ENCODE measurements around the gene KHDRBS1. TPM values are rescaled to one million over a fixed set of nuclear protein-coding genes. Genes with fewer than 3 reads are reported as not detected.

Gene KHDRBS1
- total RNA-seq, 1 experiment from 2014 or later = 86.7 TPM

DNA sequence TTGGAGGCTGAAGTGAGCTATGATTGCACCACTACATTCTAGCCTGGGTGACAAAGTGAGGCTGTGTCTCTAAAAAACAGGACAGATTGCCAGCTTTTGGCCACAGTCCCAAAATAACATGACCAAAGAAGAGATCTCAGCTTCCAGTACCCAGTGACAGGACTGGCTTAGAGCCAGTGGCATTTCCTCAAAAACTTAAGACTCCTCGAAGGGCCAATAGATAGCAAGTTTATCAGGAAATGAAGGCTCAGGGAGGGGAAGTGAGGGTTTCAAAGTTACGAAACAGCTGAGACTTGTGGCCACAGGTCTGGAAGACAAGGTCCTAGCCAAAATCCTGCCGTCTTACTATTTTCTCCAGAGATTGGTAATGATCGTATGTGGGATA lies 52.8 kb downstream of the KHDRBS1 start:
- no peaks in the 10 kb centered on the region for H3K79me2 ChIP-seq (ENCODE audit: low read length)
- TF ChIP-seq EZH2 (IDR thresholded peaks at IDR 0.05; ENCODE audit: low read length, unreplicated experiment) (no peak), EZH2phosphoT487 (IDR thresholded peaks at IDR 0.05; ENCODE audit: borderline replicate concordance, low read length) (no peak), CTCF (conservative IDR thresholded peaks at IDR 0.05; ENCODE audit: low read depth, low read length) (no peak)
- peak; percentile 94 for DNase-seq
- H2AFZ ChIP-seq (ENCODE audit: low read length) = no peak overlapping the region
- no TSS peak for BruUV-seq (replicated peaks)
- H3K4me1 ChIP-seq (ENCODE audit: insufficient read depth, low read length) = peaks cover 21% of the 10 kb centered on the region
- H3F3A ChIP-seq (ENCODE audit: low read length, unreplicated experiment) = no peaks in the 10 kb centered on the region
- CTCF ChIA-PET = no interaction called here
- no peak overlapping the region for H3K9ac ChIP-seq (ENCODE audit: low read length)
- no peaks in the 10 kb centered on the region for H3K9me3 ChIP-seq (ENCODE audit: low read length)
- no peak overlapping the region for H3K27ac ChIP-seq (ENCODE audit: low read length)
- no peaks in the 10 kb centered on the region for H3K9me2 ChIP-seq (replicated peaks; ENCODE audit: low read length)
- POLR2A ChIA-PET (ENCODE audit: unreplicated experiment) = interaction anchor here (0.6 kb wide), 1 partner anchor 46 kb away, joined by 12 read pairs; no protein-coding TSS in a partner anchor
- H3K27me3 ChIP-seq (ENCODE audit: low read length) = no peaks in the 10 kb centered on the region
- no peaks in the 10 kb centered on the region for H4K20me1 ChIP-seq (ENCODE audit: low read length)
- peak overlapping the region; percentile 9; the same call in 1 of the 2 replicates for H3K4me2 ChIP-seq (ENCODE audit: low read length)
- peak; percentile 44 for ATAC-seq
- H3K36me3 ChIP-seq (ENCODE audit: low read depth, low read length) = no peaks in the 10 kb centered on the region
- intact Hi-C loops (cut with micrococcal nuclease) = no loop called here
- no peak overlapping the region for H3K4me3 ChIP-seq (ENCODE audit: low read length)

DNA sequence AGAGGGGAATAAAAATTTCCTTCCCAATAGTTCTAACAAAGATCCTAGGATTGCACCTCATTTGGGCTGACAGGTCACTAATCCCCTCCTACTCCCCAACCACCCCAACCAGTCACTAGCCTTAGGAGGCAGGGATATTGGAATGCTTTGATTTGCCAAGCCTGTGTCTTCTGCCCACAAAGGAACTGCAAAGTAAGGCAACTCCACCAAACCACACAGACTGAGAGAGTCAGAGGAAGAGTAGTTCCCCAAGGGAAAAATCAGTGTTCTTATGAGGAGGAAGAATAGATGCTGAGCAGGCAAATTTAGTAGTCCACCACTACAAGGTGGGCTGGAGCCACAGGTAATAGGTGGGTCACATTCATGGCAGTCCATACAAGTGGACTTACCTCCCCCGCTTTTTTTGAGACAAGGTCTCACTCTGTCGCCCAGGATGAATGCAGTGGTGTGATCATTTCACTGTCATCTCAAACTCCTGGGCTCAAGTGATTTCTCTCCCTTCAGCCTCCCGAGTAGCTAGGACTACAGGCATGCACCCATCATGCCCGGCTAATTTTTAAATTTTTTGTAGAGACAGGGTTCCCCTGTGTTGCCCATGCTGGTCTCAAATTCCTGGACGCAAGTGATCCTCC lies 55.4 kb downstream of the KHDRBS1 start:
- no peaks in the 10 kb centered on the region for H3K36me3 ChIP-seq (ENCODE audit: low read depth, low read length)
- H3K9ac ChIP-seq (ENCODE audit: low read length) = no peak overlapping the region
- no peaks in the 10 kb centered on the region for H4K20me1 ChIP-seq (ENCODE audit: low read length)
- H3K27me3 ChIP-seq (ENCODE audit: low read length) = no peaks in the 10 kb centered on the region
- intact Hi-C loops (cut with micrococcal nuclease) = no loop called here
- TF ChIP-seq EZH2 (IDR thresholded peaks at IDR 0.05; ENCODE audit: low read length, unreplicated experiment) (no peak), CTCF (conservative IDR thresholded peaks at IDR 0.05; ENCODE audit: low read depth, low read length) (no peak), EZH2phosphoT487 (IDR thresholded peaks at IDR 0.05; ENCODE audit: borderline replicate concordance, low read length) (no peak)
- ChIA-PET POLR2A (ENCODE audit: unreplicated experiment) (no interaction called here), CTCF (interaction anchor here (0.6 kb wide), 1 partner anchor 42 kb away, joined by 3 read pairs; no protein-coding TSS in a partner anchor)
- H3F3A ChIP-seq (ENCODE audit: low read length, unreplicated experiment) = no peaks in the 10 kb centered on the region
- BruUV-seq (replicated peaks) = no TSS peak
- DNase-seq (no peak), ATAC-seq (no peak)
- no peaks in the 10 kb centered on the region for H3K9me2 ChIP-seq (replicated peaks; ENCODE audit: low read length)
- H3K4me1 ChIP-seq (ENCODE audit: insufficient read depth, low read length) = peaks cover 25% of the 10 kb centered on the region
- H3K79me2 ChIP-seq (ENCODE audit: low read length) = peaks cover 10% of the 10 kb centered on the region
- no peak overlapping the region for H3K27ac ChIP-seq (ENCODE audit: low read length)
- no peak overlapping the region for H3K4me2 ChIP-seq (ENCODE audit: low read length)
- no peaks in the 10 kb centered on the region for H3K9me3 ChIP-seq (ENCODE audit: low read length)
- no peak overlapping the region for H2AFZ ChIP-seq (ENCODE audit: low read length)
- H3K4me3 ChIP-seq (ENCODE audit: low read length) = no peak overlapping the region

Measured in PC-3 (cell line).